Measurements from ENCODE around the gene TTLL13.
"Not testable (repeated sequence)": the region's sequence is repeated elsewhere in the genome, so short reads cannot be mapped to it uniquely, and the experiment has no call there.

TTLL13 gene

DNA sequence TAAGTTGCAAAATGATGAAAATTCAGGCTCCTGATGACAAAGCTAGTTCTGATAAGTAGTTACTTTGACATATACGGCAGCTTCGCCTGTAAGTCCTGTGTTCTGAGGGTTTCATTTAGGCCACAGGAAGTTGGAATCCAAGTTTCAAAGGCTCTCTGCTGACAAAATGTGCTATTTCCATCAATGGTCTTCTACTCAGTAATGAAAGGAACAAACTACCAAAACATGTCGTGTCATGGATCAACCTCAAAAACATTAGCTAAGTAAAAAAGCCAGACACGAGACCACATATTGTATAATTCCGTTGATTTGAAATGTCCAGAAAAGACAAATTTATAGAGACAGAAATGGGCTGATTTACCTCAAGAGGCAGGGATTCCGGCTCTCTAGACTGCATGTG, 38.6 kb downstream of the TTLL13 start:
- DNase-seq, result no peak

DNA sequence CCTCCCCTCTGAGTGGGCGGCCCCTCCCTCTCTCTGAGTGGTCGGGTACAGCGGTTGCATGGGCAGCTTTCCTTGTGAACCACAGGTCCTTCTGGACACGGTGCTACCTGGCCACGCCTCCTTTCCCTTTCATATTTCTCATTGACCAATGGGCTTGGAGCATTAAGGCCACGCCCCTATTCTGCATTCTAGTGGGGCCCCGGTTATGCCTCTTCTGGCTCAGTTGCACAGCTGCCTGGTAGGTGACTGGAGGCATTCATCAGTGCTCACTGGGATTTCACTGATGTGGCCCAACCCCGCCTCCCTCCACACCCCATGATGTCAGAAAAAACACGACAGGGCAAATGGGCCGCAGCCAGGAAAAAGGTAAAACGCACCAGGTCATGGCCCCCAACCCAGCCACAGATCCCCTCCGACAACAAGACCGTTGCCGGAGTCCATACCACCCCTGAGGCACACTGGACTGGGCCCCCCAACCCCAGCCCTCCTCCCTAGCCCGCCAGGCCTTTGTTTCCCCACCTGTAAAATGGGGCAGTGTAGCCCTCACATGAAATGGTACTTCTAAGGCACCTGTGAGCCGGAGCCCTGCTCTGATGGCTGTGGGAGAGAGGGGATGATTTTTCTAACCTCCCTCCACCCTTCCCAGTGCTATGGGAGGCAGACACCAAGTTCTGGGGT, 42.5 kb downstream of the TTLL13 start:
- DNase-seq, result peak; percentile 65

DNA sequence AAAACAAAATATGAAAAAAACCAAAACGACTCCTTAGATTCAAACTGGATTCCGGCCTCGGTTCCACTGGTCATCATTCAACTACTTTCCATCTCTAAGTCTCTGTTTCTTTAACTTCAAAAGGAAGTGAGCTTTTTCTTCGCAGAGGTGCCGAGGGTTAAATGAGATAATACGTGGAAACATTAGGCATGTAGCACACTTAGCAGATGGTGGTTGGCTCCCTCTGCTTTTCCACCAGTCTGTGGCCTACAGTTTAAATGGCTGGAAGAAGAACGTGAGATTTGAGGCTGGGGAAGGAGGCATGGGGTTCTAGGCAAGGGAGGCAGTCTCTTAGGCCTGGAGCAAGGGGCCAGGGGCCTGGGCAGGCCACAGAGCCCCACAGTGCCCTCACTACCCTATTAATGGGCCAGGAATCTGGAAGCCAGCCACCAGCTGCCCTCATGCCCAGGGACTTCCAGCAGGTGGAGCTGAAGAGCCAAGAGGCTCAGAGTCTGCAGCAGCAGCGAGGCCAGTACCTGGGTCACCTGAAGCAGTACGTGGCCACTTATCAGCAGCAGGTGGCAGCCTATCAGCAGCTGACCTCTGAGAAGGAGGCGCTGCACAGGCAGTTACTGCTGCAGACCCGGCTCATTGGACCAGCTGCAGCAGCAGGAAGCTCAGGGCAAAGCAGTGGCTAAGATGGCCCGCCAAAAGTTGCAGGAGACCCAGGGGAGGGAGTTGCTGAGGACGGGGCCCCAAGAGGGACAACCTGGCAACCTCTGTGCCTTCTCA, 43.9 kb downstream of the TTLL13 start:
- DNase-seq, result peak; percentile 76

DNA sequence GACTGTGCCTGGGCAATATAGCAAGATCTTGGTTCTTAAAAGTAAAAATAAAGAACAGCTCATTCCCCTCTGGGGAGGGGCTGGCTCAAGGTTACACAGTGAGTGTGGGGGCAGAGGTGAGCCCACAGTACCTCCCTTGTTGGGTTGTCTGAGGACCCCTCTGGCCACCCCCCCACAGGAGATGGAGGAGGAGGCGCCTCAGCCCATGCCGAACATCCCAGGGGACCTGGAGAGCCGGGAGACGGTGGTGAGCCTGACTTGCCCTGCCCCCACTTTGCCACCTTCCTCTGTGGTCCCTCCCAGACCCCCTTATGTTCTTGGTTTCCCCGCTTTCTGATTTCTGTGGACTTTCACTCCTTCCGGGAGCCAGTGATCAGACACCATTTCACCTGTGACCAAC, 44.8 kb downstream of the TTLL13 start:
- no peak for DNase-seq

DNA sequence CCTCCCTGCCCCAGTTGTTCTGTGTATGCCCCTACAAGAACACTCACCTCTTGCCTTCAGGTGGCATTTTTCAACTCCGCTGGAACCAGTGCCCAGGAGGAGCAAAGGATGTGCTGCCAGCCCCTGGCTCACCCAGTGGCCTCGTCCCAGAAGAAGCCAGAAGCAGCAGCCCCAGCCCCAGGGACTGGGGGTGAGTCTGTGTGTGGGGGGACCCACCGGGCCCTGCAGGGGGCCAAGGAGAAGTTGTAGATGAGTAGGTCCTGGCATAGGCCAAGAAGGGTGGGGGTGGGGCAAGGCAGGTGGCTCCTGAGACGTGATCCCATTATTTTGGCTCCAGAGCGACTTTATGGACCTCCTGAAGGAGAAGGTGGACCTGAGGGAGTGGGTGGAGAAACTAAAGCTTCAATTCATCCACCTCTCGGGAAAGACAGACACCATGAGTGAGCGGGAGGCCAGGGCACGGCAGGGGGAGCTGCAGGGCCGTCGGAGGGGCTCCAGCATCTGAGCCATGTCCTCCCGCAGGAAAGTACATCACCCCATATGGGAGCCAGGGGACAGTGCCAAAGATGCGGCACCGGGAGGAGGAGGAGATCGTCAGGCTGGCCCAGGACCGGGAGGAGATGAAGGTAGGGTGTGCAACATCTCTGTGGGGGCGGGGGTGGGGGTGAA, 45.4 kb downstream of the TTLL13 start:
- DNase-seq, result no peak

DNA sequence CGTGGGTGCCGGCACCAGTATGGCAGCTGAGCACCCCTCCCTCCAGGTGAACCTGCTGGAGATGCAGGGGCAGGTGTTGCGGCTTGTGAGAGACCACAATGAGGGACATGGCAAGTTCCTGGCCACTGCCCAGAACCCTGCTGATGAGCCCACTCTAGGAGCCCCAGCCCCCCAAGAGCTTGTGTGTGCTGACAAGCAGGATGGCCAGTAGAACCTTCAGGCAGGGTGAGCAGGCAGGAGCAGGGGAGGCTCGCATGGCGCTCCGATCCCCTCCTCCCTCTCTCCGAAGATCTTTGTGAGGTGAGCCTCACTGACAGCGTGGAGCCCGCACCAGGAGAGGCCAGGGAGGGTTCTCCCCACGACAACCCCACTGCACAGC, 45.9 kb downstream of the TTLL13 start:
- DNase-seq, result no peak

DNA sequence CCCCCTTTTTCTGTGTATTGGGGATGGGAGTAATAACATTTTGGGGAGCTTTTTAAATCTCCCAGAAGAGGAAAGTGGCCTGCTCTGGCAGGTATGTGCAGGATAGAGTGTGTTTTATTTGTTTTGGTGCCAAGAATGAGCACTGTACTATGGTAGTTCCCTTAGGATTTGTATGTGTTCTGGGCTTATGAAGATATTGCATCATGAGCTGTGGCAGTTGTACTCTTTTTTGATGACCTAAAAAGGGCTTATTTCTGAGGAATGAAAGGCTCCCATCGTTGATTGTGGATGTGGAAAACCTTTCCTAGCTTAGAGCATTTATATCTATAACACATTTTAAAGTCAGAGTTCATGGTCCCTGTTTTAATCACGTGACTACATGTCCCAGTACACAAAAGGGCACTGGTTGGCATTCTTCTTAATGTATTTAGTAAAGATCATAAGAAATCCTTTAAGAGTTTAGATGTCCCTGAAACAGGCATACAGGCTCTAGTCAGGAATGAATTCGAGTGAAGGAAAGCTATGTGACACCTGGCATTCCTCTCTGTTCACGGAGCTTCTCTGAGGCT, 47.0 kb downstream of the TTLL13 start:
- not testable (repeated sequence) for DNase-seq

DNA sequence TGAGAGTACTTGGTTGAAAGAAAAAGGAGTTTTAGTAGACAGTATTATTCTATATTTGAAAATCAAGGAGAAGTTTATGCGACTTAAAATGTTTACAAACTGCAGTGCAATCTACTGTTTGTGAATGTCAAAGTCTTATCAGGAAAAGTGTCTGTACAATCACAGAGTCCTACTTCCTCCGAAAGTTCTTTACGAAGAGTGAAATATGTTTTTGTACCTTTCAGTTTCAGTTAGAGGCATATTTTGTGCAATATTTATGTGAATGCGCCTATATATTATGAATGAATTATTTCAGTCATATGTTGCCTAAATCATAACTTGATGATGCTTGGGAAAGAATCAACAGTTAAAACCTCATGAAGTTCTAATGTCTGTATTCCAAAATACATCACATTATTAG, 47.7 kb downstream of the TTLL13 start:
- no peak for DNase-seq

DNA sequence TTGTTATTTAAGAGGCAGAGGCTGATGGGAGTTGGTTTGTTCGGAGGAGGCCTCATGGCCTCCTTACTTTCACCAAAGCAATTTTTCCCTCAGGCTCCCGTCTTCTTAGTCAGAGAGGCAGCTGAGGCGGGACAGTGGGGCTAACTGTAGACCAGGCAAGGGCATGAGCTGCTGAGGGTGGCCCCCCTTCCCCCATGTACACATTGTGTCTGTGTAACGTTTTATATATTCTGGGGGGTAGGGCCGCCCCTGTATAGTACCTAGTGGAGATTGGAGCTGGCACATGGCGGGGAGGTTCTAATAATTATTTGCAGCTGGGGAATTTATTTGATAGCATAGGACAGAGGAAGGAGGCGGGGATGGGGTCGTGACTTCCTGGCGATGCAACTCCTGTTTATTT, 51.2 kb downstream of the TTLL13 start:
- no peak for DNase-seq

DNA sequence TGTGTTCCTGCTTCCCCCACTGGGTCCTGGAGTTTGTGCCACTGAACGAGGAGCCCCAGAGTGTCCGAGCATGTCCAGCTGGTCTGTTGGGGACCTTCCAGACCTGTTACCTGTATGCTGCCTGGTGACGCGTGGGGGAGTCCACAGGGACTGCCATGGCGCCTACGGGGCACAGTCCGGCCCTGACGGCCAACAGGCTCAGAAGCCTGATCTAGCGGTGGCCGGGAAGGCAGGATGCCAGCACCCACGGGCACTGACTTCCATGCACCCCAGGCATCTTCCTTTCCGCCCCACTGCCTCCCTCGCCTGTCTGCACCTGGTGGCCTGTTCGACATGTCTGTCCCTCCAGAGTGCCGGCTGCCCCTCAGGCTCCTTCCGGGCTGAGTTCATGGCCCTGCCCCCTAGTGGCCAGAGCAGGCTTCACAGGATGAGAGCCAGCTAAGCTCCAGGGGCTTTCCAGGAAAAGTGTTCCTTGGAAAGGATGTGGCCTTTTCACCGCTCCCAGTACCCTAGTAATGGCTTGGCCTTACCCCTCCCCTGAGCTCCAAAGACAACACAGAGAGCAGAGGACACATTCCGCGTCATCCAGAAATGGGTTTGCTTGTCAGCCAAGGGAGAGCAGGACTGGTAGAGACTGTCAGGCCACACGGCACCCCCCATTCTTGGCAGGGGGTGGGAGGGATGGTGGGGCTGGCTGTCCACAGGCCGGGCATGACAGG, 51.8 kb downstream of the TTLL13 start:
- DNase-seq, result peak; percentile 80

DNA sequence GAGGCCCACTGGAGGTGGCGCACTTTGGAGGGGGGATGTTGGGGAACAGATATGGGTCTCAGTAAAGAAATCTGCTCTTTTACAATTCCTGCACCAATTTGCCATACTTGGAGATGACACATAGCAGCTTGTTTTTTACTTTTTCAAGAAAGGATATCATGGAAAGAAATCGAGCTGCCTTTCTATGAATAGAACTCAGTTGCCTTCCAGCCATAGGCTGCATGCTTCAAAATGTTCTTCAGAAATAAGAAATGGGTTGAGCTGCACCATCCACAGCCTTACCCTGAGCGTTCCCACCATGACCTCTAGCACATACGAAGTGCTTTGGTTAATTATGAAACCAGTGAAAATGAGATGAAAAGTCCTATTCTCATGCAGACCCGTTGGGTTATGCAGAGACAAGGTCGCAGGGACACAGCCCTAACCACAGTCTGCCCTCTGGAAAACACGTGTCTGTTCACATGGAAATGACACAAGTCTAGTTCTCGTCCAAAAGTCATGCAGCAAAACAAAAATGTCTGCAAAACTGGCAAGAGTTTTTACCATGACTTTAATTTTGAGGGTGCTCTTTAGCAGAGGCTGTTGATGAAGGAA, 52.4 kb downstream of the TTLL13 start:
- DNase-seq, result no peak

DNA sequence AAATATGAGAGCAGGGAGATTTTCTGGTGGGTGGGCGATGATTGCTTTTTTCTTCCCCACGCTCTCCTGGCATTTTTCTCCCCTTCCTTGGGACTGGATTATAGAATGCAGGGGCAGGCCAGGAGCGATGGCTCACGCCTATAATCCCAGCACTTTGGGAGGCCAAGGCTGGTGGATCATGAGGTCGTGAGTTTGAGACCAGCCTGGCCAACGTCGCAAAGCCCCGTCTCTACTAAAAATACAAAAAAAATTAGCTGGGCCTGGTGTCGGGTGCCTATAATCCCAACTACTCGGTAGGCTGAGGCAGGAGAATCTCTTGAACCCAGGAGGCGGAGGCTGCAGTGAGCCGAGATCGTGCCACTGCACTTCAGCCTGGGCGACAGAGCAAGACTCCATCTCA, 56.0 kb downstream of the TTLL13 start:
- DNase-seq, result not testable (repeated sequence)

DNA sequence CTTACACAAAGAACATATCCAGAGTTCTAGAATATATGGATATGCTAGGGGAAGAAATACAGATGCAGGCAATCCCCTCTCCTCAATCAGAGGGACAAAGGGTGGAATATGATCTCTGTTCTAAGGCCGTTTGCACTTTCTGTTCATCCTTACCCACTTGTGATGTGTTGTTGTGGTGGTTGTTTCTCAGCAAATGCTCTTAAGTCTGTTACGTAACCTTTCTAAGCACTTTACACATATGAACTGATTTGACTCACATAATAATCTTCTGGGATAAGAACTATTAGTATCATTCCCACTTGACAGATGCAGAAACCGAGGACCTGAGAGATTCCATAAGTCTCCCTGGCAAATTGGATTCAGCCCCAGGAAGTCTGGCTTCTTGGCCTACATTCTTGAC, 56.6 kb downstream of the TTLL13 start:
- no peak for DNase-seq

DNA sequence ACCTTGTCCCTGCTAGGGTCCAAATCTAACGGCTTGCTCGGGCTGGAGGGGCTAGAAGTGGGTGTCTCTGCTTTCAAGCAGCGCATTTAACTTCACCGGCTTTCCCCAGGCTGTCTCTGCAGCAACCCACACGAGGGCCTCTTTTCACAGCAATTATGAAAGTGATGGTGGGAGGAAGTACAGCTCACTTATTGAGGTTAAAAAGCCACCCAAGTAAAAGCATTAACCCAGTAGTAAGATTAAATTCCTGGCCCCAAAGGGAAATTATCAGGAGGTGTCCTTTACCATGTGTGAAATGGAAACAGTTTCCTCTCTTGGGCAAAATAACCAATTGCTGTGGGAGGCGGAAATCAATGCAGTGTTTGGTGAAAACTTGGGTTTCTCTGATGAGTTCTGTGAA, 57.2 kb downstream of the TTLL13 start:
- DNase-seq, result no peak

DNA sequence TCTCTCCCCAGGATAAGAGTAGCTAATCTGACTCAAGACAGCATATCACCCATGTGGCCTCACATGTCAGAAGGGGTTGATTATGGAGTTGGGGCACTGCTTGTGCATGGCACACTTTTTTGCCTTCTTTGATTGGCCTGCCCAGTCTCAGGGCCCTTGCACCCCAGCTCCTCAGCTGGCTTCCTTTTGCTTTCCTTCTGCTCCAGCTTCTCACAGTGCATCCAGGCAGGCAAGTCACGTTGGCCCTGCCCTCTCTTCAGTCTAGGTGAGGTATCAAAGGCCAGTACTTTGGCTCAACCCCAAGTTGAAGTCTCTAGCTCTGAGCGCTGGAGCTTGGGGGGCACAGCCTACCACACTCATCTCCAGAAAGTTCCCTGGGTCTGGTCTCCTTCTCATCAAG, 58.3 kb downstream of the TTLL13 start:
- DNase-seq, result no peak

DNA sequence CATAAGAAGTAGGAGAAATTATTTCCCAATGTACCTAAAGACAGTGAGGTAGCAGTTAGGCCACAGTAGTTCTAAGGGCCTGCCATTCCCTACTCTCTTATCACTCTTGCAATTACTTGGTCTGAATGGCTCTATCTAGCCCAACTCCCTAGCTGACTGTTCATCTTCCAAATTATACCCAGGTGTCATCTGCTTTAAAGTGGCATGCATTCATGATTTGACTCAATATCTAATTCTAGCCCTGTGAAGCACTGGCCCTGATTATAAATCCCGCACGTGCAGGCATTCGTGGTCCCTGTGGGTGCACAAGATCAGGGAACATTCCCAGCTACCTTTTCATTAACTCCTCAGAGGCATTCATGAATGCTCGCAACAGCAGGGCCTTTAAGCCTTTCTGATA, 59.7 kb downstream of the TTLL13 start:
- DNase-seq, result no peak

Measured in hematopoietic multipotent progenitor cell treated with erythropoietin and hydrocortisone succinate and interleukin-3 and kit ligand, for 8 days (in vitro differentiated cells).